Stimulated activated CD8-positive, alpha-beta memory T cell treated with anti-CD3 and anti-CD28 coated beads, Interleukin-4, amount 100 ng/mL, for 24 hours (primary cell): ENCODE measurements around the gene SLC35B4.
"Not testable (repeated sequence)": the region's sequence is repeated elsewhere in the genome, so short reads cannot be mapped to it uniquely, and the experiment has no call there.

Source experiments
- DNase-seq: peaks from one replicate; pipeline ENCODE4 v3.0.0-alpha.2; 2020; ENCODE audit warnings: low read depth

SLC35B4 gene

GRCh38 chr7:134330974-134331373 is 14.2 kb upstream of the SLC35B4 start:
- DNase-seq: no peak

DNA sequence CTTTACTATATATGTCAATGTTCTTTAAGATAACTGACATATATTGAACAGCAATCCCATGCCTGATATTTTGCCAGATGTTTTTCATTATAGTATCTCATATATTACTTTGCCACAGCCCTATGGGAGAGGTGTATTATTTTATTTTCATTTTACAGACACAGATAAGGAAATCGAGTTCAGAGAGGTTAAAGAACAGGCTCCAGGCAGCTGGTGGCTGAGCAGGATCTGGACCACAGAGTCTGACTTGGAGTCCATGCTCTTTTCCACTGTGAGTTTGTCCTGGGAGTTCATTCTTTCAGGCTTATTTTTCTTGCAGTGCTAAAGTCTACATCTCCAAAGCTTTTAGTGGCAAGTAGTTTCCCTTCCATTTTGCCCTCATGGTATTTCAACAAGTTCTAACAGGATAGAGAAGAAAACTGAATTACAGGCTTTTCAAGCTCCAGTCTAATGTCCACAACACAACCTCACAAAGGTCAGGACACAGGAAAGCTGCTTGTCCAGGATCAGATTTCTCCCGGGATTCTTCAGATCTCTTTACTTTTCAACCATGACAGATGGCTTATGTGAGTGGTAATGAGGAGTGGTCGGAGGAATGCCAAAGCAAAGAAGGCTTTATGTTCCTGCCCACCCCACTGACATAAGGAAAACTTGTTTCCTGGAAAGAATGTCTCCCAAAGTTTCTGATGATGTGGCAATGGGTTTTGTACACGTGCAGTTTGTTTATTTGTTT is 13.1 kb upstream of the SLC35B4 start:
- no peak for DNase-seq

GRCh38 chr7:134328900-134329299 is 12.2 kb upstream of the SLC35B4 start:
- no peak for DNase-seq

DNA sequence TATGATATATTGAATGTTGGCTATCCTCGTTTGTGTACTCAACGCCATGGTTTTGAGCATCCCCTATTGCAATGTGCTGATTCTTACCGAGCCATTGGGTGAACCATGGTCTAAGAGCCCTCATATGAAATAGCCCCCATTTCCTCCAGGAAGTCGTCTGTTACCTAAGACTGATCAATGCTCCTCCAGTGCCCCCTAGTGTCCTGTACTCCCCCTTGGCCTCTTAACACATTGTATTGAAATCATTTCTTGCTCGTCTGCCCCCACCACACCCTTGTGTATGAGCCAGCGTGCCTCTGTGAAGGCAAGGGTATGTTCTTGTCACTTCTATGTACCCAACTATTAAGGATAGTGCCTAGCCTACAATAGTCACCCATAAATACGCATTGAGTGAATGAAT is 11.2 kb upstream of the SLC35B4 start:
- DNase-seq: peak; percentile 45

GRCh38 chr7:134324107-134324506 is 7.4 kb upstream of the SLC35B4 start:
- DNase-seq: no peak

DNA sequence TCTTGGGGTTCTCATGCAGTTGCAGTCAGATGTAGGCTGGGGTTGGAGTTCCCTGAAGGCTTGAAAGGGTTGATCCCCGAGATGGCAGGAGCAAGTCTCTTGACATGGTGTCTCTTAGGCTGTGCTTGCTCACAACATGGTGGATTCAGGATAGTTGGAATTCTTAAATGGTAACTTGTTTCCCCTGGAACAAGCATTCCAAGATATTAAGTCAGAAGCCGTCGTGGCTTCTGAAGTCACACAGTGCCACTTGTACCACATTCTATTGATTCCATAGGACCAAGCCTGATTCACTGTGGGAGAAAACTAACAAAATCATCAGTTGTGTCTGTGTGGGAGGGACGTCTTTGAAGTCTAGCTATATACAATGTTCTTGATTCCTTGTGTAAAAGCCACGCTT is 3.5 kb upstream of the SLC35B4 start:
- no peak for DNase-seq

- DNase-seq: no peak
Observed at GRCh38 chr7:134318443-134318842, 1.7 kb upstream of the SLC35B4 start.

GRCh38 chr7:134317434-134317833 is 704 bp upstream of the SLC35B4 start:
- DNase-seq: no peak

DNA sequence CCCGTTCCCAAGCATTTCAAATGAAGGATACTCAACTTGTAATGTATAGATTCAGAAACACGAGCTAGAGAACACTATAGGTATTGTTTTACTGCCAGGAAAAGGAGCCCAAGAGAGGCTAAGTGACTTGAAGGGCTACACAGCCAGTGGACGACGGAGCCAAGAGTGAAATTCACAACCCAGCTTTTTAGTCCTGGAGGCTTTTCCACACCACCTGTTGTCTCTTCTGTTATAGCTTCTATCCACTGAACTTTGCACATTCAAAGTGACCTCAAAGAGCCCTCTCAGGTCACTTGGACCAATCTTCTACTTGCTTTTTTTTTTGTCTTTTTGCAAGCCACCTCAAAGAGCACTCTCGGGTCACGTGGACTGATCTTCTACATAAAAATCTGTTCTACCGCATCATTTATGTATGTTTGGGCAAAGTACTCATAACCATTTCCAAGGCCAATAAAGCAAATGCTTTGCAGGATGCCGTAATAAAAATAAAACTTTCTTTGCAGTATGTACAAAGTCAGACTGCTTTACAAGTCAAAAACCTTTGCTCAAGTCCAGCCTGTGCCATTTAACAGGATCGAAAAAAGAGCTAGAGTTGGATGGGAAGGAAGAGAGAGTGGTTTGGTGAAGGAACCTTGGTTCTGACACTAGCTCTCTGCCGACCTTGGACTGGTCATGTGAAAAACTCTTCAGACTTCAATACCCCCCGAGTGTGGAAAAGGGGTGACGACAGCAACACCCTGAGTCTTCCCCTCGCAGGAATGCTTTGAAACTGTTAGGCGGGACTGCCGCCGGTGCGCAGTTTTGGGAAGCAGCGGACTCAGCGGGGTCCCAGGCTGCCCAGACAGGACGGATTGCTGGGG is 821 bp downstream of the SLC35B4 start:
- DNase-seq: no peak

DNA sequence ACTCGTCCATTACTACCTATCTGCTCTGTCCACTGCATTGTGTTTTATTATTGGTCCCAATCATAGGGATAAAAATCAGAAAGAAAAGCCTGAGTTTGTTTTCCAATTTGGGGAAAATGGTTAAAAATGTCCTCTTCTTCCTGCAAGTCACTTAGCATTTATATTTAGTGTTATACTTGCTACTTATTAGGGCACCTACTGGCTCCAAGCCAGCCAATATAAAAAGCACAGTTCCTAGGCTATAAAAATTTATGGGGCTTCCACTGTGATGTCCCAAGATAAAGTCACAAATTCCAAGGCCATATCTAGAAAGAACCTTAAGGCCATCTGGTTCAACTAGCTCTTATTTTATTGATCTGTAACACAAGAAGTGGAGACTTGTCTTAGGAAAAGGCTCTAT is 3.2 kb downstream of the SLC35B4 start:
- no peak for DNase-seq

GRCh38 chr7:134312717-134313116 is 4.0 kb downstream of the SLC35B4 start:
- no peak for DNase-seq

GRCh38 chr7:134311807-134312206 is 4.9 kb downstream of the SLC35B4 start:
- DNase-seq: no peak

- no peak for DNase-seq
Observed at GRCh38 chr7:134308548-134308947, 8.2 kb downstream of the SLC35B4 start.

GRCh38 chr7:134307320-134307719 is 9.4 kb downstream of the SLC35B4 start:
- DNase-seq: no peak

DNA sequence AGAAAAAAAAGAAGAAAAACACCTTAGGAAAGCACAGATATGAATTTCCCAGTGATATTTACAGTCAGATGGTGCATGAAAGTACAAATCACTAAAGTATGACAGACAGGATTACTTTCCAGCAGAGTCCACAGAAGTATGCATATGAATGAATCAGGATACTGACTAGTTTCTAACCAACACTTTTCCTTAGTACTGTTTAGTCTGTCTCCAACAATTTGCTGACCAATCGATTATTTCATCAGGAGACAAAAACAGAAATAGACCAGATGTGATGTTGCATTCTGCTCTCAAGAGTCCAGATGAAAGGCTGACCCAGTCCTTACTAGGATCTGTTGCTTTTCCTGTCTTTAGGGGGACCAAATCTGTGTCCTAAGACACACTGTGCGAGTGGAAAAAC is 14.6 kb downstream of the SLC35B4 start:
- DNase-seq: no peak

DNA sequence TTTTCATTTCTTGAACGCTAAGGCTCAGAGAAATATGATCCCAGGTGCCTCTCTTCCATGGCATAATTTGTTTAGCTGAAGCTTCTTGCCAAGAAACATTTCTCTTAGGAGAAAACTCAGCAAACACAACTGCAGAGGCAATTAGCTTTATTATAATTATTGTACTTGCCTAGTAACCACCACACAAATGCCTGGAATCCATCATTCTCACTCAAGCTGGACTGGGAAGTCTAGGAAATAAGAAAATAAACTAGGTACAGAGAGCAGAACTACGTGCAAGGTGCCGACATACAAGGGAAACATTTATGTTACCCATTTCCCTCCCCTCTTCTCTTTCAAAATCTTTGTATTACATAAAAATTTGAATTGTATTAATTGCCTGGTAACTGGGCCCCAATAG is 15.1 kb downstream of the SLC35B4 start:
- DNase-seq: no peak

GRCh38 chr7:134300988-134301387 is 15.7 kb downstream of the SLC35B4 start:
- DNase-seq: no peak

DNA sequence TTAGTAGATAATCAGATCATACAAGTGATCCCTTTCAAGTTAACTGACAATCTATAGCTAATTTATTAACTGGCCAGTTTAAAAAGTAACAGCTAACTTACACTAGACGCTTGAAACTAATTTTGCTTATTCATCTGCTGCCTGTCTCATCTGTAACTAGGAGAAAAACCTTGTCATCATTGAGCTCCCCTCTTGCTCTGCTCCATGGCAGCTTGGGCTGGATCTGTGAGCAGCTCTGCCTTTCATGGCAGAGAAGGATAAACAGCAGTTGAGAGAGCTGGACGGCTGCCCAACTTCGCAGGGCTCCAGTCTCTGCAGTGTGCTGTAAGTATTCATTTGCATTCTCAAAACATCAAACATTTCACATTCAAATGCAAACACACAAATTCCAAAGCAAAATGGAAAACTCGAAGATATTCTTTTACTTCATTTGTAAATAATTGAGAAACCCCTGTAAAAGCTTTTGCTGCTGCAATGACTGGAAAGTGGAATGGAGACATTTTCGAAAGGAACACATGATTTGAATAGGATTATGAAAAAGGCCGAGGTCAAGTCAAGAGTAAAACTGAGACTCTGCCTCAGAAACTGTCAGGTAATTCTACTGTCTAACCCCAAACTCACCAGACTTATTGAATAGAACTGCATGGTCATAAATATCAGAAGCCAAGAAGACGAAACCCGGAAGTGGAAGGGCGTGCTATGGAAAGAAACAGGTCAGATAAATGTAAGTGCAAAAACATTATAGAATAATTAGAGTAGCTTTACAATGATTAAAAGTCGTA is 17.6 kb downstream of the SLC35B4 start:
- DNase-seq: no peak

DNA sequence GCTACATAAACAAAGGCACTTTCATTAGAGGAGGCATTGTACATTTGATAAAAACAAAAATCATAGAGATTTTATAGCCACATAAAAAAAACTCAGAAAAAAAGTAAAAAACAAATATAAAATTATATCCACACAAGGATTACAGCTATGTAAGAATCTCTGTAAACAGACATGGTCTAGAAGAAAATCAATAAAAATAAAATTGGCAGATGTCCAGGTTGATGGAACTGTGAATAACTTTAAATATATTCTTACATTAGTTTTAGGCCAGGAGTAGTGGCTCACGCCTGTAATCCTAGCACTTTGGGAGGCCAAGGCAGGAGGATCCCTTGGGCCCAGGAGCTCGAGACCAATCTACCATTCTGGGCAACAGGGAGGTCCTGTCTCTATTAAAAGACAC is 19.2 kb downstream of the SLC35B4 start:
- DNase-seq: no peak

- DNase-seq: not testable (repeated sequence)
Observed at GRCh38 chr7:134295982-134296381, 20.7 kb downstream of the SLC35B4 start.

GRCh38 chr7:134293002-134293740 is 23.6 kb downstream of the SLC35B4 start:
- DNase-seq: no peak

GRCh38 chr7:134290286-134290685 is 26.4 kb downstream of the SLC35B4 start:
- DNase-seq: no peak
